ENCODE data around the gene ZNF766. TPM values are rescaled to one million over a fixed set of nuclear protein-coding genes. Genes with fewer than 3 reads are reported as not detected.

Gene ZNF766
- 17.9 TPM for total RNA-seq (2021; ENCODE audit: unreplicated experiment)
- 6.2 and 7.8 TPM in 2 replicates for polyA plus RNA-seq (2012)
- percentile 85 among the genes with signal in this experiment for Bru-seq, nascent RNA
- BruChase-seq, experiment 1, labeled RNA remaining after a 6-hour chase = percentile 68 among the genes with signal in this experiment
- percentile 81 among the genes with signal in this experiment for BruChase-seq, experiment 2, labeled RNA remaining after a 2-hour chase
- long read RNA-seq, full-length matches to known transcripts = 46 of 54 reads
- long read RNA-seq, partial matches to known transcripts = 1 of 54 reads
- long read RNA-seq, other reads (novel, unspliced or antisense) = 7 of 54 reads

DNA sequence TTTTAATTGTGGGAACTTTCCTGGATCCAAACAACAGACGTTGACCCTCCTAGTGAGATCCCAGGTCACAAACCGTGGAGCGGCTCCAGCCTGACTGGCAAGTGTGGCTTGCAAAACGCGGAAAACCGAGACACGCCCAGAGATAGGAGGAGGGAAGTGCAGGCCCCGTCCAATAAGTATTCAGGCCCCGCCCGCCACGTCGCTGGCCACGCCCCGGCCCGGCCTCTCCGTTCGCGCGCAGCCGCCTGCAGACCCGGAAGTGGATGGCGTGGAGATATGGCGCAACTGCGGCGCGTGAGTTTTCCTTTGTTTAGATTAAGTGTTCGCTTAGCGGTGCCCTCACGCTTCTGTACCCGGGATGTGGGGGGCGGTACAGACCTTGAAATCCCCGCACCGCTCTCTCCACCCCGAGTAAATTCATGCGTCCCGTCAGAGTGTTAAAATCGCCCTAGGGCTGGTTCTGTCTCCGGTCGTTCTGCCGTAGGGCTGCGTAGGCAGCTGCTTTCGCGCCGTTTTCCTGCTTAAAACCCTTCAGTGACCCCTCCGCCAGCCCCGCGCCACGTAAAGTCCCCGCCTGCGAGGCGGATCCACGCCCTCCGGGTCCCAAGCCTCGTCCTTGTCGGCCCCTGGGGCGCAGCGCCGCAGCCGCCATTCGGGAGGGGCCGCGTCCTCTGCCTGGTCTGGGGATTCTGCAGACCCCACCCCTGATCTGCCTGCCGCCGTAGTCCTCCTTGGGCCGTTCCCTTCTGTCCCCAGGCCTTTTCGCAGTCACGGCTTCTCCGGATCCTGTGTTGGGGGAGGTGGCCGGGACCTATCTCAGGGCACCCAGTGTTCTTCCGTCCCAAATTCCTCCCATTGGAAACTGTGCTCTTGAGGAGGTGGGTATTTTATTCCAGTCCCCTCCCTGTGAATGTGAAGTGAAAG, at the start of gene ZNF766:
Gene ZNF766 (plus strand): TSS at position 250 of the 924 bp plus-strand sequence. CDS start 27 bp downstream, at position 277.
- TF ChIP-seq ATF3 (IDR thresholded peaks at IDR 0.05) (no peak), EZH2phosphoT487 (IDR thresholded peaks at IDR 0.05; ENCODE audit: borderline replicate concordance) (no peak), POLR2AphosphoS5 (IDR thresholded peaks at IDR 0.05; ENCODE audit: low read depth, low read length) (peak; percentile 92), SIN3A (IDR thresholded peaks at IDR 0.05; ENCODE audit: low read depth) (0 out of 2 replicates have a peak, but pooled peaks have one; percentile 68), CEBPB (IDR thresholded peaks at IDR 0.05; ENCODE audit: low read depth) (peak; percentile 90), ELF1 (IDR thresholded peaks at IDR 0.05; ENCODE audit: borderline replicate concordance, low read depth) (peak; percentile 98), TCF7L2 (IDR thresholded peaks at IDR 0.05; ENCODE audit: borderline replicate concordance, extremely low read depth, insufficient read depth, insufficient read length) (no peak), CBX3 (IDR thresholded peaks at IDR 0.05; ENCODE audit: low read depth) (peak; percentile 31; the same call in 1 of the 2 replicates), POLR2A (IDR thresholded peaks at IDR 0.05; ENCODE audit: borderline replicate concordance, extremely low read depth, insufficient read depth, insufficient read length) (peak; percentile 88), SP1 (IDR thresholded peaks at IDR 0.05; ENCODE audit: low read depth) (peak; percentile 80), RAD21 (IDR thresholded peaks at IDR 0.05; ENCODE audit: low read depth) (no peak), YY1 (IDR thresholded peaks at IDR 0.05; ENCODE audit: extremely low read depth, insufficient replicate concordance, low read depth, low read length) (peak; percentile 50), MAX (IDR thresholded peaks at IDR 0.05) (peak; percentile 86)
- Histone ChIP-seq H4K20me1 (ENCODE audit: insufficient read depth) (no peaks in the 10 kb centered on the region), H3K27me3 (ENCODE audit: insufficient read depth, low read length) (no peaks in the 10 kb centered on the region), H3K79me2 (ENCODE audit: insufficient read depth, low read length) (peaks cover 50% of the 10 kb centered on the region), H3K4me1 (ENCODE audit: control insufficient read depth in 1 of 2, insufficient read depth in 2 of 2, low read length in 2 of 2) (peaks cover 0 to 16% of the 10 kb centered on the region in 2 experiments; a peak in 2 of 4 replicates), H2AFZ (ENCODE audit: low read depth, low read length, poor library complexity, severe bottlenecking) (no peak within 1 kb of the TSS), H3K4me2 (ENCODE audit: low read length) (peak within 1 kb of the TSS; percentile 73), H3K9me3 (ENCODE audit: control insufficient read depth in 1 of 2, insufficient read depth in 1 of 2, low read depth in 1 of 2, low read length in 2 of 2) (peaks cover 0 to 19% of the 10 kb centered on the region in 2 experiments; a peak in 2 of 4 replicates), H3K4me3 (replicated peaks in 1 of 2; ENCODE audit: low read depth in 1 of 2, low read length in 2 of 2) (peak within 1 kb of the TSS; percentile 98 to 99), H3K27ac (ENCODE audit: low read depth, low read length) (peak within 1 kb of the TSS; percentile 84), H3K36me3 (ENCODE audit: control insufficient read depth in 1 of 2, insufficient read depth in 2 of 2, low read length in 2 of 2) (peaks cover 0 to 15% of the 10 kb centered on the region in 2 experiments; a peak in 2 of 4 replicates), H3K9ac (ENCODE audit: low read length) (peak within 1 kb of the TSS; percentile 99), H3K9me2 (ENCODE audit: insufficient read depth) (no peaks in the 10 kb centered on the region)
- CTCF ChIA-PET = no interaction called here
- RAD21 ChIA-PET (ENCODE audit: low non-redundant PET in 1 of 2, low total read pairs in 2 of 2, uncharacterized antibody in 2 of 2, unreplicated experiment in 2 of 2) = no interaction called here
- POLR2A ChIA-PET = no interaction called here
- peak; percentile 81 for DNase-seq (ENCODE audit: low read depth, low spot score)
- intact Hi-C loops (cut with micrococcal nuclease) = loop anchor here (2.0 kb wide), 1 partner anchor 27 kb away; the partner anchor contains the start of gene ZNF480
- ATAC-seq = peak; percentile 98
- TSS peak; percentile 74 for BruUV-seq (replicated peaks)

Measured in HCT116 (cell line).